HuH-7.5 (cell line): ENCODE results near the gene PANK4.

ENCODE experiments used
- DNase-seq: peaks from one replicate; pipeline ENCODE4 v3.0.0; 2011; ENCODE audit warnings: low spot score

Gene PANK4

GRCh38 chr1:2475571-2475970 is 50.8 kb downstream of the PANK4 start:
- DNase-seq: no peak

GRCh38 chr1:2474933-2475371 is 51.4 kb downstream of the PANK4 start:
- DNase-seq: no peak

- DNase-seq: no peak
These were observed 52.1 kb downstream of the PANK4 start for GRCh38 chr1:2474104-2474844.

GRCh38 chr1:2473198-2473597 is 53.2 kb downstream of the PANK4 start:
- DNase-seq: no peak

GRCh38 chr1:2472561-2473177 is 53.7 kb downstream of the PANK4 start:
- DNase-seq: no peak

GRCh38 chr1:2472109-2472508 is 54.3 kb downstream of the PANK4 start:
- DNase-seq: no peak

GRCh38 chr1:2471587-2472001 is 54.8 kb downstream of the PANK4 start:
- DNase-seq: no peak

- no peak for DNase-seq
These were observed 55.3 kb downstream of the PANK4 start for GRCh38 chr1:2471159-2471471.

- no peak for DNase-seq
These were observed 55.9 kb downstream of the PANK4 start for GRCh38 chr1:2470290-2471158.

- no peak for DNase-seq
These were observed 57.1 kb downstream of the PANK4 start for GRCh38 chr1:2469103-2469940.

- DNase-seq: no peak
These were observed 57.9 kb downstream of the PANK4 start for GRCh38 chr1:2468540-2468939.

- peak; percentile 76 for DNase-seq
These were observed 58.3 kb downstream of the PANK4 start for GRCh38 chr1:2468041-2468472.

GRCh38 chr1:2466958-2467554 is 59.3 kb downstream of the PANK4 start:
- no peak for DNase-seq

- no peak for DNase-seq
These were observed 60.1 kb downstream of the PANK4 start for GRCh38 chr1:2466270-2466665.

GRCh38 chr1:2465371-2466269 is 60.8 kb downstream of the PANK4 start:
- no peak for DNase-seq

GRCh38 chr1:2463396-2463795 is 63.0 kb downstream of the PANK4 start:
- no peak for DNase-seq

- no peak for DNase-seq
These were observed 63.6 kb downstream of the PANK4 start for GRCh38 chr1:2462819-2463218.

- DNase-seq: no peak
These were observed 65.2 kb downstream of the PANK4 start for GRCh38 chr1:2460996-2461751.

- no peak for DNase-seq
These were observed 66.2 kb downstream of the PANK4 start for GRCh38 chr1:2460203-2460602.

GRCh38 chr1:2459757-2460156 is 66.6 kb downstream of the PANK4 start:
- no peak for DNase-seq
